GM12872 (cell line): ENCODE results near the gene CNDP2.

Experiments
- TF ChIP-seq, protein P1 (sequence below): IDR thresholded peaks from 3 replicates; pipeline ENCODE4 v1.5.1; 2011; ENCODE audit warnings: low read depth, mild to moderate bottlenecking, low read length, moderate library complexity; ENCODE audit not compliant: insufficient read depth

The CNDP2 gene

DNA sequence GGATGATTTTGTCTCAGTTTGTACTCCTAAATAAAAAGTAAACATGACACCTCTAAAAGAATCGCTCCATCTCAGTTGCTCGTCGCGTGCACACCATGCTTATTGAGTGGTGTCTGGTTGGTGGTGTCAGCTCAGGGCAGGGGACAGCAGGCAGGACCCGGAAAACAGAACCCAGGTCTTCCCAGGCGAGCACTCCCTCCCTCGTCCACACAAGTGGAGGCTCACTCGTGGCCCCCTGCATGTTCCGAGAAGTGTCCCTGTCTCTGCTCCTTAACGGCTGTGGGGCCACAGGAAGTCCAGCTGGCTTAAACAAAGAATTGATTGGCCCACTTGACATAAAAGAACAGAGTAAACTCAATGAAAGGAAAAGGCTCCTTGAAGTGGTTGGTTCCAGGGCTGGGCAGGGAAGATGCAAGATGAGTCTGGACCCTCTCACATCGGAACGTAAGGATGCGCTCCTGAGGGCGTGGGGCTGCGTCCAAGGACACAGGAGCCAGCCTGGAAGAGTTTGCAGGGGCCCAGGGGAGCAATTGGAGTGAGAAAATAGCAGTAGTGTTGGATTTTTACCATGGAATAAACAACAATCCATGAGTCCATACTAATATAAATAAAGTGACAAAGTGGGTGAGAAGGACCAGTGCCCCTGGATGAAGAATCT lies 25.0 kb downstream of the CNDP2 start:
- TF ChIP-seq, protein P1, sequence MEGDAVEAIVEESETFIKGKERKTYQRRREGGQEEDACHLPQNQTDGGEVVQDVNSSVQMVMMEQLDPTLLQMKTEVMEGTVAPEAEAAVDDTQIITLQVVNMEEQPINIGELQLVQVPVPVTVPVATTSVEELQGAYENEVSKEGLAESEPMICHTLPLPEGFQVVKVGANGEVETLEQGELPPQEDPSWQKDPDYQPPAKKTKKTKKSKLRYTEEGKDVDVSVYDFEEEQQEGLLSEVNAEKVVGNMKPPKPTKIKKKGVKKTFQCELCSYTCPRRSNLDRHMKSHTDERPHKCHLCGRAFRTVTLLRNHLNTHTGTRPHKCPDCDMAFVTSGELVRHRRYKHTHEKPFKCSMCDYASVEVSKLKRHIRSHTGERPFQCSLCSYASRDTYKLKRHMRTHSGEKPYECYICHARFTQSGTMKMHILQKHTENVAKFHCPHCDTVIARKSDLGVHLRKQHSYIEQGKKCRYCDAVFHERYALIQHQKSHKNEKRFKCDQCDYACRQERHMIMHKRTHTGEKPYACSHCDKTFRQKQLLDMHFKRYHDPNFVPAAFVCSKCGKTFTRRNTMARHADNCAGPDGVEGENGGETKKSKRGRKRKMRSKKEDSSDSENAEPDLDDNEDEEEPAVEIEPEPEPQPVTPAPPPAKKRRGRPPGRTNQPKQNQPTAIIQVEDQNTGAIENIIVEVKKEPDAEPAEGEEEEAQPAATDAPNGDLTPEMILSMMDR = no peak

DNA sequence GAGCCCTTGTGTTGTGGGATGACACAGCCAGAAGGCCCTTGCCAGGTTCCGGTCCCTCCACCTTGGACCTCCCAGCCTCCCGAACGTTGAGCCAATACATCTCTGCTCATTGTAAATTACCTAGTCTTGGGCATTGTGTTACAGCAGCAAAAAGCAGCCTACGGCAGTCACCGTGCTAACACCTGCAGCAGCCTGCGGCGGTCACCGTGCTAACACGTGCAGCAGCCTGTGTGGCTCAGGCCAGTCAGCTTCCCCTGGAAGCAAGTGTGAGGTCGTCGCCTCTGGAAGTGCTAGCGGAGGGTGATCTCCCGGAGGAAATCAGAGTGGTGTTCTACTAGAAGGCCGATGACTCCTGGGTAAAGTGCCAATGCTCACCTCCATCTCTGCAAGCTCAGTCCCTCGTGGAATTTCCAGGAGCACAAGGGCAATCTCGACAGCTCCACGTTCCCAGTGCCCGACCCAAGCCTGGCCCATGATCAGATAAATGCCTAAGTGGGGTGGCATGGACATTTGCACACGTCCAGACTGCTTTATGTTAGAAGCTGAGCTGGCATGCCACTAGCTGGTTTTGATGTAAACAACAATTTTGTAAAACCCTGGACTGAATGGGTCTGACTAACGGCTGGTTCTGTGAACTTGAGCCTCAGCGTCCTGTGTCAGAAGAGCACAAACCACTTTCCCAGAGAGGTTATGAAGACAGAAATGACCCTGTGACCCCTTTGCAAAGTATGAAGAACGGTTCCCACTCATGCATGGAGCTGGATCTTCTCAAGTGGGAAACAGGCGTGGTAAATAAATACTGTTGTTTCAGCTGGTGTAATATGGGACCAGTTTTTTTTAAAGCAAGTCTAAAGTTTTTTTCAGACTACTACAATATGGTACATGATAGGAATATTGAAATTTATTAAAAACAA lies 26.7 kb downstream of the CNDP2 start:
- TF ChIP-seq, protein P1 = no peak

DNA sequence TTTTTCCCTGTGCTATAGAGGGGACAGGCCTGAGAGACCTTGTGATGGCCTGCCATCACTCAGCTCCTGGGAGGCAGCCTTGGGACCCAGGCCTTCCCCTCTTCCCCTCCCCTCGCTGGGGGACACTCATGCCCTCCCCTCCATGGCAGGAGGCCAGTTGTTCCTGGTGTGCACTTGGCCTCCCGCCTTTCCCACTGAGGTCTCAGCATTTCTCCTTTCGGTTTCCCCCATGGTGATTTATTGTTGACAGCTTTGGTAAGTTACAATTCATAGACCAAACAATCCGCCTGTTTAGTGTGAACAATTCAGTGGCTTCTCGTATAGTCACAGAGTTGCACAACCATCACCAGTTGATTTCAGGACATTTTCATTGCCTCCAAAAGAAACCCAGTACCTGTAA lies 27.9 kb downstream of the CNDP2 start:
- TF ChIP-seq, protein P1 = no peak

DNA sequence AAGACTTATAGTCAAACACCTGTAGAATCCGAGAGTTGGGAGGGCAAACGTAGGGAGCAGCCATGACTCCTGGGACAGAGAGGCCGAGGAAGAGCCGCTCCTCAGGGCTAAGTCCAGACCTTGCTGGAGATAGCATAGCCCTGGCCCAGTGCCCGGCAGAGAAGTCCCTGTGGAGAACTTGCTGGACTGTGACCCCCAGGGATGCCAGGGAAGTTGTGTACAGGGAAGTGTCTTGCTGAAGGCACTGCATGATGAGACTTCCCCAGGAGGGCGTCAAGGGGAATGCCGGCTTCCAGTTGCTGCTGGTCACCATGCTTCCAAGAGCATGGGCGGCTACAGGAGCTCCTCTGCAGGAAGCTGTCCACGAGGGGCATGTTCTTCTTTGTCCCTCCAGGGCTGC lies 29.6 kb downstream of the CNDP2 start:
- TF ChIP-seq, protein P1 = no peak

DNA sequence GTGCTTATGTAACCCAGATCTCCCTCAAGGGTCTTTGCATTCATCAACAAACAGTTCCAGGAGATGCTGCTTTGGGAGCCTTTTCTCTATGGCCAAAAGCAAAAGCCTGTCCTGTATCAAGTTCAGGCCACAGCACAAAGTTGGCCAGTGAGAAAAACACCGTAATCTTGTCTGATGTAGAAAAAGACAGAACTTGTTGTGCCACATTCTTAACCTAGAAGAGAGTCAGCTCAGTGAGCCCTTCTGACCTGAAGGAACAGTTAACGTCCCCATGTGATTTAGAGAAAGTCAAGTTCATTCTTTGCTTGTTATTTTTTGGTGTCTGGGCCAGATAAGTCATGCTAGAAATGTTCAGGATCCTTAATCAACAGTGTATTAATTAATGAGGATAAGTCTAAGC lies 30.3 kb downstream of the CNDP2 start:
- TF ChIP-seq, protein P1 = no peak

DNA sequence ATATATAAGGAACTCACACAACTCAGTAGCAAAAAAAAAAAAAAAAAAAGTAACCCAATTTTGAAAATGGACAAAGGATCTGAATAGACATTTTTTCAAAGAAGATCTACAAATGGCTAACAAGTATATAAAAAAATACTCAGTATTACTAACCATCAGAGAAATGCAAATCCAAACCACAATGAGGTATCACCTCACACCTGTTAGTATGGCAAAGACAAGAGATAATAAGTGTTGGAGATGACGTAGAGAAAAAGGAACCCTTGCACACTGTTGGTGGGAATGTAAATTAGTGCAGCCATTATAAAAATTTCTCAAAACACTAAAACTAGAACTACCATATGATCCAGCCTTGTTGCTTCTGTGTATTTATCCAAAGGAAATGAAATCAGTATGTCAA lies 32.3 kb downstream of the CNDP2 start:
- TF ChIP-seq, protein P1 = no peak

DNA sequence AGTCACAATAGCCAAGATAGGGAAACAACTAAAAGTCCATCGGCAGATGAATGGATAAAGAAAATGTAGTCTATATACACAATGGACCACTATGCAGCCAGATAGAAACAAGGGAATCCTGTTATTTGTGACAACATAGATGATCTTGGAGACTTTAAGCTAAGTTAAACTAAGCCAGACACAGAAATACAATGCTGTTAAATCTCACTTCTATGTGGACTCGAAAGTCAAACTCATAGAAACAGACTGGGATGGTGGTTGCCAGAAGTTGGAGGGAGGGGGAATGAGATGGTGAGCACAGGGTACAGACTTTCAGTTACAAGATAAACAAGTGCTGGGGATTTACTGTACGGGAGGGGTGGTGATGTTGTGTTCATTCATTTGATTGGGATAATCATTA lies 32.8 kb downstream of the CNDP2 start:
- TF ChIP-seq, protein P1 = no peak
